Activated naive CD4-positive, alpha-beta T cell treated with anti-CD3 and anti-CD28 coated beads, Interleukin-2, amount 10 ng/mL, durations not matched to agents 5 hours and 36 hours (primary cell): ENCODE measurements around the gene LIMS2. TPM values are rescaled to one million over a fixed set of nuclear protein-coding genes. Genes with fewer than 3 reads are reported as not detected.

Source experiments
- total RNA-seq, 2 experiments: library from RNA; stranded (reverse); gene quantifications; one replicate each; pipeline ENCODE4 v1.2.3, GENCODE V29; 2021

The LIMS2 gene
- 10 to 100 TPM; 51.7 to 53.4 TPM for total RNA-seq

DNA sequence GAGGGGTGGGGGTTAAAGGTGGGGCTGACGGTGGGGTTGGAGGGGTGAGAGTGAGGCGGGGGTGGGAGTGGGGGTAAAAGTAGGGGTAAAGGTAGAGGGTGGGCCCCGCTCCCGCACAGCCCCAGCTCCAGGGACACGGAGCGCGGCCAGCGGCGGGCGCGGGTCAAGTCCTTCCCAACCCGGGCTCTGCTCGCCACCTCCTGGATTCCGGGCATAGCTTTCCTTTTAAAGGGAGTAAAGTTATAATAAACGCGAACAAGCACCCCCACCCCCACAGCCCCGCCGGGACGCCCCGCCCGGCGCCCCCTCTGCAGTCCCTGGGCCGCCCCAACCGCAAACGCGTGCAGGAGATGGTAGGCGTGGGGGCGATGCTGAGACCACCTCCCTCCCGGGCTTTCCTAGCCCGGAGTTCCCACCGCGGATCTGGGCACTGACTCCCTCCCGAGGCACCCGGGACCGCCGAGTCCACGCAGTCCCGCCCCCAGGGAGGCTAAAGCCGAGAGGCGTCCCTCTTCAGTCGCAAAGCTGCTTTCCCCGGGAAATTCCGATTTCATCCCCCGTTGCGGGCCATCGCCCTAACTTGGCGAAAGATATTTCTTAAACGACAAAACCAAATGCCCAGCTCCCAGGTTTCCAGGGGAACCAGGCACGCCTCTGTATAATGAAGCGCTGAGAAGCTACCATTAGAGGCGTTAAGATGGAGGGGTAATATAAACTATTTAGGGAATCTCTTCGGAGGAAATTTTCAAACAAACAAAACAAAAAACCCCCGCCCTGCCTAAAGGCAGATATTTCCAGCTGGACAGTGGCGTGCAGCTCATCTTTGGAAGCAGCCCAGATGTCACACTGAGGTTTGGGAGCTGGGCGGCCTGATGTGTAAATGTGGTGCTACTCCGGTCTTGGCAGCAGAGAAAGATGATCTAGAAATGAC lies at the start of gene LIMS2:
Gene LIMS2 (minus strand): TSS at position 200 of the 931 bp plus-strand sequence. CDS start 506 bp downstream, outside the sequence.

GRCh38 chr2:127701193-127701650 lies 25.9 kb upstream of the LIMS2 start, which contains the start of gene SFT2D3:
Gene SFT2D3 (plus strand): TSS chr2:127701497. CDS start chr2:127701529, 32 bp downstream.

DNA sequence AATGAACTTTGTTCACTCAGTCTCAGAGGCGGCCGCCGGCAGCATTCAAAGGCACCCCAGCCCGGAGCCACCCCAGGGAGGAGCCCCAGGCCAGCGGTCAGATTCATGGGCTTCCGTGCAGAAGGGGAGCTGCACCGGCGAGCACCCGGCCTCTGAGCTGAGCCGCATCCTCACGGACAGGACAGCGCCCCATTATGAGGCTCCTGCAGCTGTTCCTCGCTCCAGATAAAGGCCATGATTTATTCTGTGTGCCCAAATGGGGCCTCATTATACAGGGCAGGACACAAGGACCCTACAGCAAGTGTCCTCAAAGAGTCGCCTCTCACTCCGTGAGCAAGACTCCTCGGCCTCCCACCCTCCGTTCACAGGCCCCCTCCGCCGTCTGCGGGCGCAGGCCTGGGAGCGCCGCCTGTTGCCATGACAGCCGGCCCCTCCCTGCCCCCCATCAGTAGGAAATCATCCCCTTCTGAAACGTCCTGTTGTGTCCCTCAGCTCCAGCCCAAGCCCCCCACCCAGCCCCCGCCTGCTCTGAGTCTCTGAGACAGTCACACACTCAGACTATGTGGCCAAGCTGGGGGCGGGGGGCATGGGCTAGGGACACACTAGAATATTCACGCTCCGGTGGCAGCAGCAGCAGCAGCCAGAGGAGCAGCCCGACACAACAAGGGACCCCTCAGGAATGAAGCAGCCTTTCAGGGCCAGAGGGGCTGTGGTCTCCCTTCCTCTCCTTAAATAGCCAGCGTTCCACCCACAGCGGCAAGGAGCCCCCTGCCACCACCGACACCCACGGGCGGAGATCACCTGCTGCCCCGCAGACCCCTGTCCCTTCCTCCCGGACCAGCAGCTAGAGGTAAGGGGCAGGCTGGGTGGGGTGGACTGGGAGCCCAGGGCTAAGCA lies 29.7 kb downstream of the LIMS2 start, which contains the start of gene GPR17:
Gene GPR17 (plus strand): TSS at position 759 of the 897 bp plus-strand sequence. CDS start 4,583 bp downstream, outside the sequence.

Other genes with a start within 250 kb of the LIMS2 start
- gene IWS1, start 149.0 kb downstream of the LIMS2 start, total RNA-seq = 10 to 100 TPM; 42.4 to 45.2 TPM
- 1 to 10 TPM; 1.0 to 1.2 TPM for gene MYO7B, start 139.8 kb downstream of the LIMS2 start, total RNA-seq
- not detected for gene GPR17, start 29.4 kb downstream of the LIMS2 start, total RNA-seq
- 1 to 10 TPM; 7.0 to 7.4 TPM for gene SFT2D3, start 26.0 kb upstream of the LIMS2 start, total RNA-seq
- 10 to 100 TPM; 63.2 to 64.0 TPM for gene WDR33, start 135.6 kb upstream of the LIMS2 start, total RNA-seq
- gene POLR2D, start 182.6 kb upstream of the LIMS2 start, total RNA-seq = 10 to 100 TPM; 37.9 to 38.6 TPM
- gene AMMECR1L, start 210.4 kb upstream of the LIMS2 start, total RNA-seq = 10 to 100 TPM; 13.3 to 14.3 TPM